HG03066 (cell line): ENCODE measurements around the gene ICOSLG.
A peak's percentile ranks its signal among the peaks of the same experiment; 100 is the strongest.
"Not testable (repeated sequence)": the region's sequence is repeated elsewhere in the genome, so short reads cannot be mapped to it uniquely, and the experiment has no call there.

ENCODE experiments used
- ATAC-seq: cut with Tn5 transposase; IDR thresholded peaks from one replicate; pipeline ENCODE4 v1.9.1; 2021; ENCODE audit warnings: low read depth; ENCODE audit not compliant: unreplicated experiment

Gene ICOSLG

GRCh38 chr21:44190349-44191271, 50.1 kb downstream of the ICOSLG start:
- not testable (repeated sequence) for ATAC-seq

DNA sequence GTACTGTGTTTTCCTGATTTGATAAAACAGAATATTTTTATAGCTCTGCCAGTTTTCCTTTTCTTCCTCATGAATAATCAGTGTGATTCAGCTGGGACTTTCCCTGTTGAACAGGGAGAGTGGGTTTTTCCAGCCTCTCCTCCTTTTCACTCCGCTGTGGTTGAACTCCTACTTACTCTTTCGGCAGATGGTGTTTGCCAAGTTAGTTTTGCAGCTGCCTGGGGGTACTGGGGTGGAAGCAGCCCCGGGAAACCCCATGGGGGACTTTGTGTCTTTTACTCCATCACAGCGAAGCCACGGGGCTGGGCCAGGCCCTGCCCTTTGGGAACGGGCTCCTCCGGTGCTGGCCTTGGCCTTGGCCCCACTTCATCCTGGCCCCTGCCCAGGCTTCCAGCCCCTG, 55.9 kb downstream of the ICOSLG start:
- ATAC-seq = not testable (repeated sequence)

DNA sequence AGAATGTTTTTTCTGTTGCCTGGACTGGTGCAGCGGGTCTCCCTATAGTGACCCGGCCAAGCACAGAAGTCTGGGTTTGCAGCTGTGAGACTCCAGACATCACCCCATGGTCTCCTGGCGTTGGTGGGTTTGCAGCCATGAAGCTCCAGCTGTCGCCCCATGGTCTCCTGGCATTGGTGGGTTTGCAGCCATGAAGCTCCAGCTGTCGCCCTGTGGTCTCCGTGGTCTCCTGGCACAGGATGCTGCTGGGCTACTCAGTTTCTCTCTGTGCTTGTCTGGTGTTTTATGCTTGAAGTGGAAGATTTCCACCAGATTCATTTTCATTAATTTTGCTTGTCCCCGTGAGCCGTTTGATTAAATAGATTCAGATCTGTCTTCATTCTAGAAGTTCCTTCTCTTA, 58.5 kb downstream of the ICOSLG start:
- not testable (repeated sequence) for ATAC-seq

- ATAC-seq = not testable (repeated sequence)
These were observed 59.2 kb downstream of the ICOSLG start for GRCh38 chr21:44181506-44181905.

GRCh38 chr21:44176127-44176526, 64.6 kb downstream of the ICOSLG start:
- ATAC-seq = not testable (repeated sequence)

GRCh38 chr21:44175189-44175588, 65.6 kb downstream of the ICOSLG start:
- peak; percentile 60 for ATAC-seq
